HepG2 (cell line): Measurements from ENCODE around the gene CAPN12. TPM values are rescaled to one million over a fixed set of nuclear protein-coding genes. Genes with fewer than 3 reads are reported as not detected.
A peak's percentile ranks its signal among the peaks of the same experiment; 100 is the strongest.

Source experiments
- AKAP8 ChIP-seq: sonication (generic); formaldehyde crosslinking; IDR thresholded peaks from 2 replicates; pipeline ENCODE4 v1.5.1; 2020; ENCODE audit warnings: mild to moderate bottlenecking, missing genetic modification reagents
- ASH2L ChIP-seq: fragments of 300-600, 200-600 bp; sonication (generic); IDR thresholded peaks from 2 replicates; pipeline ENCODE4 v1.7.0; 2017; ENCODE audit warnings: low read depth, mild to moderate bottlenecking, moderate library complexity, mixed read lengths, low read length; ENCODE audit not compliant: insufficient read length
- CHD2 ChIP-seq: IDR thresholded peaks from 2 replicates; pipeline ENCODE4 v1.6.1; 2011; ENCODE audit warnings: low read depth, low read length, improper control_type of control experiment
- HINFP ChIP-seq: sonication (generic); formaldehyde crosslinking; IDR thresholded peaks from 2 replicates; pipeline ENCODE4 v1.4.0; 2020; ENCODE audit warnings: low read depth, mild to moderate bottlenecking, missing genetic modification reagents
- HNF4A ChIP-seq: sonication (generic); formaldehyde crosslinking; IDR thresholded peaks from 2 replicates; pipeline ENCODE4 v1.4.0; 2020; ENCODE audit warnings: missing genetic modification reagents
- KAT8 ChIP-seq: IDR thresholded peaks from 2 replicates; pipeline ENCODE4 v1.6.1; 2016; ENCODE audit warnings: missing genetic modification reagents, missing compliant biosample characterization
- KDM2A ChIP-seq: sonication (generic); formaldehyde crosslinking; IDR thresholded peaks from 2 replicates; pipeline ENCODE4 v1.4.0; 2020; ENCODE audit warnings: low read depth, missing genetic modification reagents, borderline replicate concordance
- KMT2A ChIP-seq: sonication (generic); formaldehyde crosslinking; IDR thresholded peaks from 2 replicates; pipeline ENCODE4 v1.4.0; 2020; ENCODE audit warnings: missing genetic modification reagents
- NCOR1 ChIP-seq: fragments of 200-600 bp; sonication (generic); IDR thresholded peaks from 2 replicates; pipeline ENCODE4 v1.7.0; 2017; ENCODE audit warnings: antibody characterized with exemption, low read length, borderline replicate concordance
- PHB2 ChIP-seq: fragments of 450-650 bp; IDR thresholded peaks from 2 replicates; pipeline ENCODE4 v1.6.1; 2018; ENCODE audit not compliant: partially characterized antibody
- REL ChIP-seq: sonication (generic); formaldehyde crosslinking; conservative IDR thresholded peaks from 2 replicates; pipeline ENCODE4 v1.8.0; 2022; ENCODE audit warnings: mild to moderate bottlenecking, missing genetic modification reagents, moderate library complexity
- RXRB ChIP-seq: IDR thresholded peaks from 2 replicates; pipeline ENCODE4 v1.6.1; 2016; ENCODE audit warnings: borderline replicate concordance, missing genetic modification reagents, missing compliant biosample characterization
- TEAD3 ChIP-seq: optimal IDR thresholded peaks from 2 replicates; pipeline ENCODE3; 2016; ENCODE audit warnings: borderline replicate concordance
- ZBTB7B ChIP-seq: sonication (generic); formaldehyde crosslinking; IDR thresholded peaks from 2 replicates; pipeline ENCODE4 v1.4.0; 2020; ENCODE audit warnings: missing genetic modification reagents
- ZNF101 ChIP-seq: sonication (generic); formaldehyde crosslinking; IDR thresholded peaks from 2 replicates; pipeline ENCODE4 v1.4.0; 2020; ENCODE audit warnings: mild to moderate bottlenecking, low read depth, missing genetic modification reagents, borderline replicate concordance
- ZNF253 ChIP-seq: sonication (generic); formaldehyde crosslinking; IDR thresholded peaks from 2 replicates; pipeline ENCODE4 v1.8.0; 2022; ENCODE audit warnings: mild to moderate bottlenecking, missing genetic modification reagents, borderline replicate concordance
- ZNF564 ChIP-seq: sonication (generic); formaldehyde crosslinking; IDR thresholded peaks from 2 replicates; pipeline ENCODE4 v1.8.1; 2023; ENCODE audit warnings: mild to moderate bottlenecking, missing genetic modification reagents
- ZNF580 ChIP-seq: IDR thresholded peaks from 2 replicates; pipeline ENCODE4 v1.6.1; 2016; ENCODE audit warnings: low read depth, borderline replicate concordance
- ZNF598 ChIP-seq: sonication (generic); formaldehyde crosslinking; IDR thresholded peaks from 2 replicates; pipeline ENCODE4 v1.5.1; 2020; ENCODE audit warnings: mild to moderate bottlenecking, missing genetic modification reagents, borderline replicate concordance
- ZNF609 ChIP-seq: sonication (generic); formaldehyde crosslinking; IDR thresholded peaks from 2 replicates; pipeline ENCODE4 v1.4.0; 2020; ENCODE audit warnings: mild to moderate bottlenecking, missing genetic modification reagents, borderline replicate concordance
- ZNF816 ChIP-seq: sonication (generic); formaldehyde crosslinking; IDR thresholded peaks from 2 replicates; pipeline ENCODE4 v1.8.0; 2022; ENCODE audit warnings: missing genetic modification reagents, mild to moderate bottlenecking, borderline replicate concordance
- ZNF841 ChIP-seq: sonication (generic); formaldehyde crosslinking; IDR thresholded peaks from 2 replicates; pipeline ENCODE4 v1.8.1; 2023; ENCODE audit warnings: missing genetic modification reagents, borderline replicate concordance
- ZSCAN31 ChIP-seq: sonication (generic); formaldehyde crosslinking; IDR thresholded peaks from 2 replicates; pipeline ENCODE4 v1.5.0; 2020; ENCODE audit warnings: low read depth, mild to moderate bottlenecking, missing genetic modification reagents
- ZUFSP ChIP-seq: sonication (generic); formaldehyde crosslinking; IDR thresholded peaks from 2 replicates; pipeline ENCODE4 v1.9.0; 2021; ENCODE audit warnings: missing genetic modification reagents, mild to moderate bottlenecking, borderline replicate concordance
- polyA plus RNA-seq, 8 experiments: library from polyadenylated mRNA; depleted of rRNA in 3 of 8; stranded (reverse) in 7 of 8; unstranded in 1 of 8; fragments of >200 nt; fragmentation: Illumina TruSeq in 4 of 8; extraction: Trizol in 4 of 8; gene quantifications; 2 replicates each; pipeline versions ENCODE4 v1.2.1 to v1.2.3, GENCODE V29; 2011 to 2016; ENCODE audit warnings: low read depth in 4 of 8, missing spikeins in 1 of 8, mixed read lengths in 1 of 8; ENCODE audit not compliant: insufficient read depth in 1 of 8
- total RNA-seq, 5 experiments: library from RNA; depleted of rRNA; stranded (reverse); fragments of >200 nt; fragmentation: Illumina TruSeq; extraction: Trizol; gene quantifications; 2 replicates each; pipeline ENCODE4 v1.2.3, GENCODE V29; 2016; ENCODE audit warnings: low read depth in 1 of 5

Gene CAPN12
- total and polyA plus RNA-seq, 2 of the 13 experiments (the other 11 are each of a cell fraction or from before 2014, with no cell fraction given), result 1.6 to 13.6 TPM

- TF ChIP-seq ZNF580 (CRISPR knock-in tag) (0 out of 2 replicates have a peak, but pooled peaks have one; percentile 50), REL (no peak), ZNF609 (CRISPR knock-in tag) (peak; percentile 69), ZNF101 (CRISPR knock-in tag) (no peak), ZNF253 (CRISPR knock-in tag) (no peak), CHD2 (no peak), ZNF598 (CRISPR knock-in tag) (no peak), TEAD3 (peak; percentile 69), ZNF816 (CRISPR knock-in tag) (no peak), ZSCAN31 (CRISPR knock-in tag) (no peak), AKAP8 (no peak), ZBTB7B (peak; percentile 69; the same call in 1 of the 2 replicates), ZNF841 (CRISPR knock-in tag) (no peak), ZNF564 (CRISPR knock-in tag) (no peak), HNF4A (CRISPR knock-in tag) (peak; percentile 99), ASH2L (peak; percentile 41), NCOR1 (peak; percentile 94), ZUFSP (CRISPR knock-in tag) (no peak), KMT2A (CRISPR knock-in tag) (no peak), RXRB (CRISPR knock-in tag) (peak; percentile 94), KDM2A (CRISPR knock-in tag) (peak; percentile 27; the same call in 1 of the 2 replicates), KAT8 (peak; percentile 82), PHB2 (no peak), HINFP (no peak)
Observed at GRCh38 chr19:38759590-38760003, 15.3 kb upstream of the CAPN12 start (continued).
